ENCODE results near the gene ARL2BP. TPM values are rescaled to one million over a fixed set of nuclear protein-coding genes. Genes with fewer than 3 reads are reported as not detected.

ARL2BP gene
- total RNA-seq, 1 donor: 85.8 TPM

DNA sequence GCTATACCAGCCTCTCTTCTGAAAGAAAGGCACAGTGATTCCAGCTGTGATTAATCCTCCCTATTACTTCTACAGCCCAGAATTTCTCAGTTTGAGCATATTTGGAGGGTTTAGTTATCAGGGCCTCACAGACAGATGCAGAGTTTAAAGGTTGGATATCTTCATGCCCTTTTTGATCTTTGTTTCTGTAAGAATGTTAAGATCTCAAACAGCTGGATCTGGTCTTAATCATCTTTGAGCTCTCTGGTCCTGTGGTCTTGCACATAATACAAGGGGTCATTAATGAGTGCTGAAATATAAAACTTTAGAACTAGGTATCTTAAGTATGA lies 9.1 kb upstream of the ARL2BP start:
- H3K27ac ChIP-seq (ENCODE audit: low read depth, low read length): no peak overlapping the region
- H3K36me3 ChIP-seq (ENCODE audit: insufficient read depth, low read length): peaks cover 60% of the 10 kb centered on the region
- H3K4me2 ChIP-seq (ENCODE audit: insufficient read depth, low read length): no peak overlapping the region
- no peaks in the 10 kb centered on the region for H3K27me3 ChIP-seq (ENCODE audit: insufficient read depth, low read length)
- H3K79me2 ChIP-seq (ENCODE audit: insufficient read depth, low read length): no peaks in the 10 kb centered on the region
- TF ChIP-seq, protein P1, sequence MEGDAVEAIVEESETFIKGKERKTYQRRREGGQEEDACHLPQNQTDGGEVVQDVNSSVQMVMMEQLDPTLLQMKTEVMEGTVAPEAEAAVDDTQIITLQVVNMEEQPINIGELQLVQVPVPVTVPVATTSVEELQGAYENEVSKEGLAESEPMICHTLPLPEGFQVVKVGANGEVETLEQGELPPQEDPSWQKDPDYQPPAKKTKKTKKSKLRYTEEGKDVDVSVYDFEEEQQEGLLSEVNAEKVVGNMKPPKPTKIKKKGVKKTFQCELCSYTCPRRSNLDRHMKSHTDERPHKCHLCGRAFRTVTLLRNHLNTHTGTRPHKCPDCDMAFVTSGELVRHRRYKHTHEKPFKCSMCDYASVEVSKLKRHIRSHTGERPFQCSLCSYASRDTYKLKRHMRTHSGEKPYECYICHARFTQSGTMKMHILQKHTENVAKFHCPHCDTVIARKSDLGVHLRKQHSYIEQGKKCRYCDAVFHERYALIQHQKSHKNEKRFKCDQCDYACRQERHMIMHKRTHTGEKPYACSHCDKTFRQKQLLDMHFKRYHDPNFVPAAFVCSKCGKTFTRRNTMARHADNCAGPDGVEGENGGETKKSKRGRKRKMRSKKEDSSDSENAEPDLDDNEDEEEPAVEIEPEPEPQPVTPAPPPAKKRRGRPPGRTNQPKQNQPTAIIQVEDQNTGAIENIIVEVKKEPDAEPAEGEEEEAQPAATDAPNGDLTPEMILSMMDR (IDR thresholded peaks at IDR 0.05; ENCODE audit: extremely low read depth, low read depth, low read length): no peak
- no peaks in the 10 kb centered on the region for H3K9me3 ChIP-seq (ENCODE audit: low read depth, low read length)
- H2AFZ ChIP-seq (ENCODE audit: low read length): no peak overlapping the region
- H3K4me1 ChIP-seq (ENCODE audit: insufficient read depth, low read length): no peaks in the 10 kb centered on the region
- H3K4me3 ChIP-seq (ENCODE audit: insufficient read depth, low read length): no peak overlapping the region
- H4K20me1 ChIP-seq (ENCODE audit: insufficient read depth, low read length): no peaks in the 10 kb centered on the region
- DNase-seq (ENCODE audit: insufficient read length, low spot score, missing footprints): no peak

- Histone ChIP-seq H2AFZ (ENCODE audit: low read length) (no peak overlapping the region), H4K20me1 (ENCODE audit: insufficient read depth, low read length) (no peaks in the 10 kb centered on the region), H3K27ac (ENCODE audit: low read depth, low read length) (no peak overlapping the region), H3K36me3 (ENCODE audit: insufficient read depth, low read length) (peaks cover 34% of the 10 kb centered on the region), H3K79me2 (ENCODE audit: insufficient read depth, low read length) (no peaks in the 10 kb centered on the region), H3K4me3 (ENCODE audit: insufficient read depth, low read length) (no peak overlapping the region), H3K4me2 (ENCODE audit: insufficient read depth, low read length) (no peak overlapping the region), H3K27me3 (ENCODE audit: insufficient read depth, low read length) (no peaks in the 10 kb centered on the region), H3K4me1 (ENCODE audit: insufficient read depth, low read length) (no peaks in the 10 kb centered on the region), H3K9me3 (ENCODE audit: low read depth, low read length) (no peaks in the 10 kb centered on the region)
- DNase-seq (ENCODE audit: insufficient read length, low spot score, missing footprints): no peak
- TF ChIP-seq, protein P1 (IDR thresholded peaks at IDR 0.05; ENCODE audit: extremely low read depth, low read depth, low read length): no peak
Observed at GRCh38 chr16:57238682-57239081, 6.4 kb upstream of the ARL2BP start.

DNA sequence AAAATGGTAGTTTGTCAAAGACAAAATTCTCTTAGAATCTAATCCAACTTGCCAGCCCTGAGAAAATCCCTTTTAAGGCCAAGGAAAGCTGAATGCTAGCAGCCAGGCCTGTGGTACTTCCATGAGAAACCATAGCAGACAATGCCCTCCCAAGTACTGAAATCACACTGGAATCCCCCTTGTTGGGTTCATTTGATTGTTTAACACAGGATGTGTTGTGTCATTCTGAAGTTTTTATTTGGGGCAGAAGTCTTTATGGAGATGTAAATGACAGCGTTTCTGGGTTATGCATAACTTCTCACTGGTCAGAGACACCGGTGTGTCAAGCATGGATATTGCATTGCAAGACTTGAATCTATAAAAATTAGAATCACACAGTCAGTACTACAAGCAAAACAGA lies 6.0 kb upstream of the ARL2BP start:
- Histone ChIP-seq H3K27me3 (ENCODE audit: insufficient read depth, low read length) (no peaks in the 10 kb centered on the region), H2AFZ (ENCODE audit: low read length) (no peak overlapping the region), H3K4me1 (ENCODE audit: insufficient read depth, low read length) (no peaks in the 10 kb centered on the region), H3K79me2 (ENCODE audit: insufficient read depth, low read length) (no peaks in the 10 kb centered on the region), H3K36me3 (ENCODE audit: insufficient read depth, low read length) (peaks cover 30% of the 10 kb centered on the region), H3K27ac (ENCODE audit: low read depth, low read length) (no peak overlapping the region), H3K4me2 (ENCODE audit: insufficient read depth, low read length) (no peak overlapping the region), H4K20me1 (ENCODE audit: insufficient read depth, low read length) (no peaks in the 10 kb centered on the region), H3K4me3 (ENCODE audit: insufficient read depth, low read length) (no peak overlapping the region), H3K9me3 (ENCODE audit: low read depth, low read length) (no peaks in the 10 kb centered on the region)
- no peak for DNase-seq (ENCODE audit: insufficient read length, low spot score, missing footprints)
- TF ChIP-seq, protein P1 (IDR thresholded peaks at IDR 0.05; ENCODE audit: extremely low read depth, low read depth, low read length): no peak

- Histone ChIP-seq H3K79me2 (ENCODE audit: insufficient read depth, low read length) (peaks cover 8% of the 10 kb centered on the region), H4K20me1 (ENCODE audit: insufficient read depth, low read length) (no peaks in the 10 kb centered on the region), H3K4me2 (ENCODE audit: insufficient read depth, low read length) (no peak overlapping the region), H2AFZ (ENCODE audit: low read length) (no peak overlapping the region), H3K4me3 (ENCODE audit: insufficient read depth, low read length) (no peak overlapping the region), H3K27me3 (ENCODE audit: insufficient read depth, low read length) (no peaks in the 10 kb centered on the region), H3K36me3 (ENCODE audit: insufficient read depth, low read length) (peaks cover 16% of the 10 kb centered on the region), H3K27ac (ENCODE audit: low read depth, low read length) (no peak overlapping the region), H3K9me3 (ENCODE audit: low read depth, low read length) (no peaks in the 10 kb centered on the region), H3K4me1 (ENCODE audit: insufficient read depth, low read length) (peaks cover 7% of the 10 kb centered on the region)
- DNase-seq (ENCODE audit: insufficient read length, low spot score, missing footprints): no peak
- TF ChIP-seq, protein P1 (IDR thresholded peaks at IDR 0.05; ENCODE audit: extremely low read depth, low read depth, low read length): no peak
Observed at GRCh38 chr16:57240851-57241250, 4.2 kb upstream of the ARL2BP start.
